Measurements from ENCODE around the gene KCNV2.
A peak's percentile ranks its signal among the peaks of the same experiment; 100 is the strongest.

Gene KCNV2

DNA sequence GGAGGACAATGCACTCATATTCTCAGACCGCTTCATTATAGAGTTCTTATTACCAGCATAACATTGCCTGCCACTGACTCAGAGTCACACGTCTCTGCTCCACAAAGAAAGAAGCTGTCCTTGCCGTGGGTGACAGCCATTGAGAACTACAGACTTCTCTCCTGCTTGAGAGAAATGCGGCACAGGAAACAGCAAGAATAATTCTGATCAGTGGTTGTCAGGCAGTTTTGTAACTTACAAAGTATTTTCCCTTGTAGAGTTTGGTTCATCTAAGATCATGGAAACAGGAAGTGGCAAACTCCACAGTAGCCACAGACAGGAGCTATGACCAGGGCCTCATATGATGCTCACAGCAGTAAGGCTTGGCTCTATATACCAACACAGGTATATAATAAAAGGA lies 47.0 kb downstream of the KCNV2 start:
- H3K4me3 ChIP-seq (ENCODE audit: low read length): no peak overlapping the region
- TF ChIP-seq CTCF (IDR thresholded peaks at IDR 0.05; ENCODE audit: insufficient read depth, low read depth, low read length, missing control alignments): no peak
- no peak for DNase-seq (ENCODE audit: low read depth)

GRCh38 chr9:2765250-2765880 lies 48.1 kb downstream of the KCNV2 start:
- H3K4me3 ChIP-seq (ENCODE audit: low read length): no peak overlapping the region
- peak; percentile 86 for DNase-seq (ENCODE audit: low read depth)
- TF ChIP-seq CTCF (IDR thresholded peaks at IDR 0.05; ENCODE audit: insufficient read depth, low read depth, low read length, missing control alignments): no peak

DNA sequence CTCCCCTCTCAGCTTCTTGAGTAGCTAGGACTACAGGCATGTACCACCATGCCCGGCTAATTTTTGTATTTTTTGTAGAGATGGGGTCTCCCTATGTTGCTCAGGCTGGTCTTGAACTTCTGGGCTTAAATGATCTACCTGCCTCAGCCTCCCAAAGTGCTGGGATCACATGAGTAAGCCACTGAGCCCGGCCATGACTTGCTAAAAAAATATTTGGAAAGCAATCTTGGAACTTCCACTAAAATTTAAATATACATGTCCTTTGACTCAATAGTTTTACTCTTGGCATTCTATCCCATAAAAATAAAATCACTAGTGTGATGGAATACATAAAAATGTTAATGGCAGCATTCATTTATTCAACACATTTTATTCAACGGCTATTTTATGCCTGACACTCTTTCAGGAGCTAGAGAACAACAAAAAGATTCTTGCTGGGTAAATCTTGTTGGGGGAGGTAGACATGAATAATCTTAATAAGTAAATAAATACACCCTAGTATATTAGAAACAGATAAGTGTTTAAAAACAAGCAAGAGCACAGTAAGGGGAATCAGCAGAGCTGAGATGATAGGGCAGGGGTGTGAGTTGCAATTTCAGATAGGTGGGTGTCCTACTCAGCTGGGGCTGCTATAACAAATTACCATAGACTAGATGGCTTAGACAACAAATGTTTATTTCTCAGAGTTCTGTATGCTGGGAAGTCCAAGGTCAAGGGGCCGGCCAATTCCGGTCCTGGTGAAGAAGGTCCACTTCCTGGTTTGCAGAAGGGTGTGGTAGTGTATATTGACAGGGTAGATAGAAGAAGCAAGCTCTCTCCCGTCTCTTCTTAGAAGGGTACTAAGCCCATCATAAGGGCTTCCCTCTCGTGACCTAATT lies 50.7 kb downstream of the KCNV2 start:
- TF ChIP-seq CTCF (IDR thresholded peaks at IDR 0.05; ENCODE audit: insufficient read depth, low read depth, low read length, missing control alignments): no peak
- no peak overlapping the region for H3K4me3 ChIP-seq (ENCODE audit: low read length)
- DNase-seq (ENCODE audit: low read depth): no peak

- DNase-seq (ENCODE audit: low read depth): no peak
- TF ChIP-seq CTCF (IDR thresholded peaks at IDR 0.05; ENCODE audit: insufficient read depth, low read depth, low read length, missing control alignments): no peak
- H3K4me3 ChIP-seq (ENCODE audit: low read length): no peak overlapping the region
Observed at GRCh38 chr9:2771087-2771486, 53.8 kb downstream of the KCNV2 start.

GRCh38 chr9:2771661-2772060 lies 54.4 kb downstream of the KCNV2 start:
- TF ChIP-seq CTCF (IDR thresholded peaks at IDR 0.05; ENCODE audit: insufficient read depth, low read depth, low read length, missing control alignments): no peak
- DNase-seq (ENCODE audit: low read depth): peak; percentile 15
- H3K4me3 ChIP-seq (ENCODE audit: low read length): no peak overlapping the region

DNA sequence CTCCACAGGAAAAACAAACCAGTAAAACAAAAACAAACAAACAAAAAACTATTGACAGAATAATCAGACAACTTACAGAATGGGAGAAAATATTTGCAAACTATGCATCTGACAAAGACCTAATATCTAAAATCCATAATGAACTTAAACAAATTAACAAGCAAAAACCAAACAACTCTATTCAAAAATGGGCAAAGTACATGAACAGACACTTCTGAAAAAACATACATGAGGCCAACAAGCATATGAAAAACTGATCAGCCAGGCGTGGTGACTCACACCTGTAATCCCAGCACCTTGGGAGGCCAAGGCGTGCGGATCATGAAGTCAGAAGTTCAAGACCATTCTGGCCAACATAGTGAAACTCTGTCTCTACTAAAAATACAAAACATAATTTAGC lies 60.1 kb downstream of the KCNV2 start:
- no peak for DNase-seq (ENCODE audit: low read depth)
- TF ChIP-seq CTCF (IDR thresholded peaks at IDR 0.05; ENCODE audit: insufficient read depth, low read depth, low read length, missing control alignments): no peak
- no peak overlapping the region for H3K4me3 ChIP-seq (ENCODE audit: low read length)

Data from epithelial cell of esophagus (primary cell).